A549 (cell line): Measurements from ENCODE around the gene PLCD3. TPM values are rescaled to one million over a fixed set of nuclear protein-coding genes. Genes with fewer than 3 reads are reported as not detected.

Source experiments
- ATAC-seq, 2 experiments: fragments of 200-7000 bp in 1 of 2; fragments of >200 bp in 1 of 2; cut with Nextera tagmentation in 1 of 2; cut with Tn5 transposase in 1 of 2; 3 replicates each; pipeline versions ENCODE4 v1.8.0 to v1.9.1; 2018 to 2020; ENCODE audit warnings: mild to moderate bottlenecking in 1 of 2, moderate library complexity in 1 of 2
- CTCF ChIA-PET: fragments of 300-600 bp; sonication (Branson Sonifier 250); formaldehyde crosslinking; extraction: SDS; loops from one replicate; lab custom pipeline; 2021; ENCODE audit warnings: antibody characterized with exemption, inconsistent platforms; lab: Yijun Ruan, JAX
- POLR2A ChIA-PET: fragments of 350-600 bp; formaldehyde crosslinking; extraction: SDS; loops from one replicate; lab custom pipeline; 2021; ENCODE audit warnings: antibody characterized with exemption, inconsistent platforms; lab: Yijun Ruan, JAX
- DNase-seq, 2 experiments: peaks; one replicate each; pipeline versions ENCODE4 v3.0.0 to v3.0.0-alpha.2; 2011 to 2016; ENCODE audit warnings: low read depth in 1 of 2, low spot score in 1 of 2
- FAIRE-seq: peaks from 2 replicates; lab custom pipeline; 2011; peaks lifted over from hg19 to GRCh38; lab: Jason Lieb, UNC
- H3K27ac ChIP-seq, 2 experiments: fragments of >200 bp; sonication (Bioruptor Twin); formaldehyde crosslinking; 3 replicates each; pipeline ENCODE4 v1.5.1; 2016 to 2017
- H3K4me1 ChIP-seq: fragments of >200 bp; sonication (Bioruptor Twin); formaldehyde crosslinking; 3 replicates; pipeline ENCODE4 v1.6.1; 2016
- H3K4me2 ChIP-seq: fragments of >200 bp; sonication (Bioruptor Twin); formaldehyde crosslinking; 3 replicates; pipeline ENCODE4 v1.6.1; 2016
- H3K4me3 ChIP-seq: fragments of >200 bp; sonication (Bioruptor Twin); formaldehyde crosslinking; 3 replicates; pipeline ENCODE4 v1.5.1; 2016
- H3K9me3 ChIP-seq: fragments of >200 bp; sonication (Bioruptor Twin); formaldehyde crosslinking; 3 replicates; pipeline ENCODE4 v1.6.1; 2016
- ATOH8 ChIP-seq: fragments of 250-450 bp; sonication (Bioruptor Pico); IDR thresholded peaks from 2 replicates; pipeline ENCODE4 v1.5.0; 2020; ENCODE audit warnings: low read depth, mild to moderate bottlenecking, moderate library complexity
- CBX8 ChIP-seq: fragments of 200-600 bp; sonication (generic); IDR thresholded peaks from 2 replicates; pipeline ENCODE4 v1.6.1; 2016
- CEBPB ChIP-seq, 2 experiments: fragments of >200 bp in 1 of 2; sonication (Bioruptor Twin) in 1 of 2; formaldehyde crosslinking in 1 of 2; IDR thresholded peaks; 2 replicates each; pipeline ENCODE4 v1.6.1; 2012 to 2016
- CTCF ChIP-seq: fragments of >200 bp; sonication (Bioruptor Twin); formaldehyde crosslinking; IDR thresholded peaks from 3 replicates; pipeline ENCODE4 v1.5.1; 2016
- EHMT2 ChIP-seq: fragments of 200-600 bp; sonication (generic); IDR thresholded peaks from 2 replicates; pipeline ENCODE4 v1.6.1; 2016; ENCODE audit warnings: antibody characterized with exemption, low read depth, mild to moderate bottlenecking, moderate library complexity
- EP300 ChIP-seq, 2 experiments: fragments of >200 bp; sonication (Bioruptor Twin); formaldehyde crosslinking; IDR thresholded peaks; 2 replicates in 1 of 2; 3 replicates in 1 of 2; pipeline ENCODE4 v1.6.1; 2016 to 2017
- ESRRA ChIP-seq: fragments of 150-350 bp; IDR thresholded peaks from 2 replicates; pipeline ENCODE4 v1.6.1; 2014; ENCODE audit warnings: mild to moderate bottlenecking, low read length, borderline replicate concordance
- FOSL2 ChIP-seq, 2 experiments: fragments of 450-650 bp in 1 of 2; fragments of >200 bp in 1 of 2; sonication (Bioruptor Twin) in 1 of 2; formaldehyde crosslinking; IDR thresholded peaks; 2 replicates each; pipeline versions ENCODE4 v1.5.0 to v1.6.1; 2016 to 2020; ENCODE audit warnings: mild to moderate bottlenecking in 1 of 2, moderate library complexity in 1 of 2
- FOXS1 ChIP-seq: fragments of 250-450 bp; sonication (Bioruptor Pico); IDR thresholded peaks from 2 replicates; pipeline ENCODE4 v1.5.0; 2020; ENCODE audit warnings: mild to moderate bottlenecking, moderate library complexity
- HDAC2 ChIP-seq: fragments of 200-600 bp; sonication (generic); IDR thresholded peaks from 2 replicates; pipeline ENCODE4 v1.6.1; 2016
- HEYL ChIP-seq: fragments of 250-450 bp; sonication (Bioruptor Pico); IDR thresholded peaks from 2 replicates; pipeline ENCODE4 v1.8.0; 2021; ENCODE audit warnings: mild to moderate bottlenecking, moderate library complexity
- HOXB5 ChIP-seq: fragments of 250-450 bp; sonication (Bioruptor Pico); IDR thresholded peaks from 2 replicates; pipeline ENCODE4 v1.5.0; 2020; ENCODE audit warnings: mild to moderate bottlenecking, moderate library complexity
- MAFK ChIP-seq: fragments of 450-650 bp; IDR thresholded peaks from 2 replicates; pipeline ENCODE4 v1.6.1; 2014; ENCODE audit not compliant: partially characterized antibody
- NR3C1 ChIP-seq: fragments of >200 bp; sonication (Bioruptor Twin); formaldehyde crosslinking; IDR thresholded peaks from 3 replicates; pipeline ENCODE4 v1.6.1; 2017
- PHF8 ChIP-seq: fragments of 200-600 bp; sonication (generic); IDR thresholded peaks from 2 replicates; pipeline ENCODE4 v1.6.1; 2016; ENCODE audit warnings: low read depth, mild to moderate bottlenecking, antibody characterized with exemption, moderate library complexity, borderline replicate concordance
- RAD21 ChIP-seq, 2 experiments: fragments of >200 bp in 1 of 2; sonication (Bioruptor Twin) in 1 of 2; formaldehyde crosslinking in 1 of 2; IDR thresholded peaks in 1 of 2; conservative IDR thresholded peaks in 1 of 2; 2 replicates in 1 of 2; 3 replicates in 1 of 2; pipeline ENCODE4 v1.6.1; 2012 to 2018; ENCODE audit warnings: inconsistent platforms in 1 of 2
- RCOR1 ChIP-seq: fragments of 150-350 bp; IDR thresholded peaks from 2 replicates; pipeline ENCODE4 v1.6.1; 2014; ENCODE audit warnings: antibody characterized with exemption, low read length, low read depth
- RFX5 ChIP-seq: fragments of 450-650 bp; IDR thresholded peaks from 2 replicates; pipeline ENCODE4 v1.7.1; 2014; ENCODE audit warnings: antibody characterized with exemption, mild to moderate bottlenecking, moderate library complexity
- SREBF2 ChIP-seq: fragments of 450-650 bp; IDR thresholded peaks from 2 replicates; pipeline ENCODE4 v1.6.1; 2014; ENCODE audit warnings: mild to moderate bottlenecking, moderate library complexity
- USF2 ChIP-seq: fragments of 450-650 bp; IDR thresholded peaks from 2 replicates; pipeline ENCODE4 v1.6.1; 2014; ENCODE audit warnings: antibody characterized with exemption
- ZC3H11A ChIP-seq: fragments of 450-650 bp; IDR thresholded peaks from 2 replicates; pipeline ENCODE4 v1.6.1; 2014; ENCODE audit warnings: antibody characterized with exemption, mild to moderate bottlenecking
- ZFP36 ChIP-seq: fragments of 450-650 bp; IDR thresholded peaks from 2 replicates; pipeline ENCODE4 v1.6.1; 2014; ENCODE audit warnings: borderline replicate concordance; ENCODE audit not compliant: partially characterized antibody
- ZSCAN20 ChIP-seq: fragments of 250-450 bp; sonication (Bioruptor Pico); IDR thresholded peaks from 2 replicates; pipeline ENCODE4 v1.8.0; 2022; ENCODE audit warnings: mild to moderate bottlenecking, moderate library complexity
- WGBS: methylation state at CpG from one replicate; pipeline ENCODE4 v1.1.6; 2017; ENCODE audit errors: missing lambda C conversion rate; 5-methylcytosine and 5-hydroxymethylcytosine counted together
- polyA plus RNA-seq, 4 experiments: library from polyadenylated mRNA; depleted of rRNA in 3 of 4; stranded (reverse); fragments of >200 nt; fragmentation: RNase III in 1 of 4; extraction: RNeasy Plus Mini Kit Qiagen cat#74134 plus additional on column Dnase treatment in 1 of 4; gene quantifications; 2 replicates in 3 of 4; 3 replicates in 1 of 4; pipeline ENCODE4 v1.2.3, GENCODE V29; 2011 to 2017

The PLCD3 gene
- polyA plus RNA-seq, 2 of the 4 experiments (the other 2 are of a cell fraction) = 56.6 to 105 TPM

GRCh38 chr17:45106582-45106981, 25.7 kb downstream of the PLCD3 start:
- Histone ChIP-seq H3K4me2 (no peak overlapping the region), H3K27ac (no peak overlapping the region), H3K4me1 (no peaks in the 10 kb centered on the region), H3K9me3 (no peaks in the 10 kb centered on the region), H3K4me3 (no peak overlapping the region)
- ChIA-PET POLR2A (no interaction called here), CTCF (interaction anchor here (1.3 to 30.6 kb wide), 8 partner anchors 9 to 186 kb away, joined by 3 to 742 read pairs (median 55); partner anchors contain the start of genes ACBD4 and PLCD3)
- DNase-seq (no peak), ATAC-seq (no peak), FAIRE-seq (no peak)
- TF ChIP-seq MAFK = no peak
- no peak for TF ChIP-seq HDAC2
- TF ChIP-seq HOXB5 (CRISPR knock-in tag) = no peak
- TF ChIP-seq SREBF2 = no peak
- no peak for TF ChIP-seq CEBPB (IDR thresholded peaks at IDR 0.05)
- no peak for TF ChIP-seq FOSL2 (IDR thresholded peaks at IDR 0.05)
- no peak for TF ChIP-seq FOSL2 (CRISPR knock-in tag; IDR thresholded peaks at IDR 0.05)
- TF ChIP-seq ZFP36 = no peak
- no peak for TF ChIP-seq PHF8
- no peak for TF ChIP-seq EHMT2
- no peak for TF ChIP-seq ZC3H11A
- TF ChIP-seq ESRRA = no peak
- TF ChIP-seq RCOR1 = no peak
- TF ChIP-seq CBX8 = no peak
- TF ChIP-seq NR3C1 = no peak
- TF ChIP-seq HEYL (CRISPR knock-in tag) = no peak
- WGBS = 93% methylated on average over 5 of the region's 5 CpGs

- Histone ChIP-seq H3K4me3 (no peak overlapping the region), H3K9me3 (no peaks in the 10 kb centered on the region), H3K4me2 (no peak overlapping the region), H3K4me1 (no peaks in the 10 kb centered on the region), H3K27ac (no peak overlapping the region)
- CTCF ChIA-PET = interaction anchor here (1.3 to 30.6 kb wide), 7 partner anchors 11 to 327 kb away, joined by 3 to 742 read pairs (median 19); partner anchors contain the start of genes ACBD4 and PLCD3
- FAIRE-seq (no peak), DNase-seq (no peak), ATAC-seq (no peak)
- POLR2A ChIA-PET = interaction anchor here (0.5 to 1.0 kb wide), 2 partner anchors 13 to 27 kb away, joined by 4 to 9 read pairs; no protein-coding TSS in a partner anchor
- no peak for TF ChIP-seq EP300 (IDR thresholded peaks at IDR 0.05)
- TF ChIP-seq FOXS1 (CRISPR knock-in tag) = no peak
- no peak for TF ChIP-seq RCOR1
- TF ChIP-seq RFX5 = no peak
- TF ChIP-seq MAFK = no peak
- no peak for TF ChIP-seq ATOH8 (CRISPR knock-in tag)
- TF ChIP-seq USF2 = no peak
- 91% methylated on average over 5 of the region's 5 CpGs for WGBS
Observed at GRCh38 chr17:45106096-45106495, 26.2 kb downstream of the PLCD3 start.

GRCh38 chr17:45104907-45105624, 27.2 kb downstream of the PLCD3 start:
- TF ChIP-seq ZSCAN20 = no peak
- TF ChIP-seq CTCF = peak; percentile 47
- 0 out of 5 replicates have a peak, but pooled peaks of 1 of the 2 experiments have one; percentile 12 for TF ChIP-seq RAD21 (conservative IDR thresholded peaks at IDR 0.05 in 1 of 2, IDR thresholded peaks at IDR 0.05 in 1 of 2)
- H3K27ac ChIP-seq = 0 out of 6 replicates have a peak overlapping the region, but pooled peaks of 1 of the 2 experiments have one; percentile 6
- ChIA-PET POLR2A (interaction anchor here (1.0 kb wide), 1 partner anchor 14 kb away, joined by 4 read pairs; no protein-coding TSS in a partner anchor), CTCF (interaction anchor here (0.6 to 30.6 kb wide), 15 partner anchors 10 to 331 kb away, joined by 3 to 742 read pairs (median 4); partner anchors contain the start of genes ACBD4 and PLCD3)
- DNase-seq (no peak), ATAC-seq (peak; percentile 21 to 35; a peak in 4 of 6 replicates), FAIRE-seq (no peak)
- no peaks in the 10 kb centered on the region for H3K4me1 ChIP-seq
- no peak overlapping the region for H3K4me3 ChIP-seq
- no peaks in the 10 kb centered on the region for H3K9me3 ChIP-seq
- 78% methylated on average over 17 of the region's 17 CpGs for WGBS
- H3K4me2 ChIP-seq = no peak overlapping the region
